Psoas muscle (tissue), 8 donors: ENCODE measurements around the gene BAD. TPM values are rescaled to one million over a fixed set of nuclear protein-coding genes. Genes with fewer than 3 reads are reported as not detected.

Source experiments
- ATAC-seq, 4 donors: fragments of 200-7000 bp; cut with Tn5 transposase; one replicate each; pipeline ENCODE4 v1.9.1; 2020; ENCODE audit warnings: moderate library complexity in 3 of 4, mild to moderate bottlenecking in 2 of 4
- DNase-seq, 2 donors: peaks; one replicate each; pipeline ENCODE4 v3.0.0-alpha.2; 2020
- H3K27ac ChIP-seq: fragments of 200-600 bp; one replicate; pipeline ENCODE4 v1.8.0; 2022
- H3K27me3 ChIP-seq, 3 donors: fragments of 200-600 bp in 1 of 3; one replicate each; pipeline versions ENCODE4 v1.6.1 to v1.8.0; 2013 to 2022; ENCODE audit warnings: low read length in 2 of 3, mild to moderate bottlenecking in 2 of 3, moderate library complexity in 1 of 3; ENCODE audit not compliant: insufficient read depth in 3 of 3
- H3K36me3 ChIP-seq, 2 donors: fragments of 200-600 bp in 1 of 2; one replicate each; pipeline versions ENCODE4 v1.6.1 to v1.8.0; 2013 to 2022; ENCODE audit warnings: low read depth in 1 of 2, mild to moderate bottlenecking in 1 of 2, moderate library complexity in 1 of 2; ENCODE audit not compliant: insufficient read depth in 1 of 2
- H3K4me1 ChIP-seq: fragments of 200-600 bp; one replicate; pipeline ENCODE4 v1.8.0; 2022
- H3K4me3 ChIP-seq: fragments of 200-600 bp; one replicate; pipeline ENCODE4 v1.8.0; 2022; ENCODE audit warnings: mild to moderate bottlenecking
- H3K9me3 ChIP-seq: fragments of 200-600 bp; one replicate; pipeline ENCODE4 v1.8.0; 2022
- CTCF ChIP-seq: fragments of 200-600 bp; IDR thresholded peaks from one replicate; pipeline ENCODE4 v1.8.0; 2022; ENCODE audit warnings: antibody characterized with exemption
- WGBS, 3 donors: extraction: QIAGEN DNeasy Blood & Tissue Kit; methylation state at CpG; one replicate each; pipeline versions ENCODE4 v1.1.6 to v1.1.7; 2013; 5-methylcytosine and 5-hydroxymethylcytosine counted together
- intact Hi-C, 2 donors: fragments of 100-400 bp; cut with DNase I; formaldehyde crosslinking; loops; one replicate each; pipeline versions ENCODE4 v1.11.0 to v1.14.2; 2022
- polyA plus RNA-seq, 3 donors: library from polyadenylated mRNA; stranded (reverse); fragments of 200-250 nt; gene quantifications; one replicate each; pipeline ENCODE4 v1.2.3, GENCODE V29; 2013
- total RNA-seq, 4 donors: library from RNA; stranded (reverse); fragmentation: NEBNext Ultra II Directional in 2 of 4; extraction: Animal tissue kit (Norgen Biotek cat#: 25700) in 2 of 4; gene quantifications; one replicate each; pipeline versions ENCODE4 v1.2.1 to v1.2.4, GENCODE V29; 2021 to 2023
- donor health status: healthy with polysubstance abuse.
- donor health status: DM: no; HTN: no; CAD: no; lungs with moderate emphysema.
- donor health status: Bipolar disorder and iron deficiency.
- donor health status: healthy.
- donor health status: DM: yes; HTN: yes; CAD: no.
- donor health status: DM: no; HTN: no; CAD: no.
- donor health status: DM: no; HTN: no; CAD: no.
- donor health status: DM: yes; HTN: yes; CAD: no.

The BAD gene
- total and polyA plus RNA-seq, 7 donors, result 27.7 to 135 (median 30.5) TPM

- no peak for TF ChIP-seq CTCF
- peaks cover 29% of the 10 kb centered on the region for H3K4me1 ChIP-seq
- H3K9me3 ChIP-seq, result no peaks in the 10 kb centered on the region
- WGBS, 3 donors, result 22 to 45% (median 25%) methylated on average over 5 of the region's 5 CpGs
- peak; percentile 58 to 83 for DNase-seq
- peaks cover 0 to 41% of the 10 kb centered on the region in 2 donors for H3K36me3 ChIP-seq
- no peaks in the 10 kb centered on the region for H3K27me3 ChIP-seq
- peak overlapping the region; percentile 6 for H3K27ac ChIP-seq
- ATAC-seq, result peak; percentile 30 to 63 (median 38)
- intact Hi-C loops, result loop anchor here in 1 of 2 donors (2.0 to 5.0 kb wide), 2 partner anchors 15 to 49 kb away; partner anchors contain the start of gene CATSPERZ
- peak overlapping the region; percentile 89 for H3K4me3 ChIP-seq
Measured at GRCh38 chr11:64253481-64253880, 31.0 kb downstream of the BAD start.

GRCh38 chr11:64253043-64253442, 31.4 kb downstream of the BAD start:
- peak overlapping the region; percentile 89 for H3K4me3 ChIP-seq
- no peaks in the 10 kb centered on the region for H3K27me3 ChIP-seq
- ATAC-seq (no peak), DNase-seq (peak in 1 of 2 donors; percentile 41)
- intact Hi-C loops, result loop anchor here in 1 of 2 donors (2.0 to 5.0 kb wide), 2 partner anchors 16 to 49 kb away; partner anchors contain the start of gene CATSPERZ
- peaks cover 32% of the 10 kb centered on the region for H3K4me1 ChIP-seq
- H3K36me3 ChIP-seq, result peaks cover 0 to 36% of the 10 kb centered on the region in 2 donors
- TF ChIP-seq CTCF, result no peak
- peak overlapping the region; percentile 6 for H3K27ac ChIP-seq
- WGBS, 3 donors, result 72 to 73% (median 73%) methylated on average over 8 of the region's 8 CpGs
- H3K9me3 ChIP-seq, result no peaks in the 10 kb centered on the region

- Histone ChIP-seq H3K27me3 (no peaks in the 10 kb centered on the region), H3K9me3 (no peaks in the 10 kb centered on the region), H3K36me3 (peaks cover 0 to 28% of the 10 kb centered on the region in 2 donors), H3K4me3 (peak overlapping the region; percentile 89), H3K4me1 (peaks cover 36% of the 10 kb centered on the region), H3K27ac (peak overlapping the region; percentile 75)
- WGBS, 3 donors, result 9 to 23% (median 10%) methylated on average over 22 to 23 of the region's 23 CpGs
- DNase-seq (peak; percentile 52 to 74), ATAC-seq (peak in 2 of 4 donors; percentile 17)
- intact Hi-C loops, result loop anchor here in 1 of 2 donors (2.0 to 5.0 kb wide), 2 partner anchors 17 to 50 kb away; partner anchors contain the start of gene CATSPERZ
- TF ChIP-seq CTCF, result no peak
Measured at GRCh38 chr11:64252003-64252872, 32.2 kb downstream of the BAD start.

GRCh38 chr11:64251753-64252002, 32.8 kb downstream of the BAD start:
- Histone ChIP-seq H3K4me3 (peak overlapping the region; percentile 89), H3K9me3 (no peaks in the 10 kb centered on the region), H3K36me3 (peaks cover 0 to 23% of the 10 kb centered on the region in 2 donors), H3K27ac (peak overlapping the region; percentile 75), H3K4me1 (peaks cover 36% of the 10 kb centered on the region), H3K27me3 (no peaks in the 10 kb centered on the region)
- ATAC-seq (no peak), DNase-seq (no peak)
- no peak for TF ChIP-seq CTCF
- intact Hi-C loops, result loop anchor here (2.0 to 5.0 kb wide), 2 partner anchors 17 to 51 kb away; partner anchors contain the start of gene CATSPERZ (in 1 of the 2)
- 0 to 1% (median 0%) methylated on average over 10 to 18 of the region's 18 CpGs for WGBS, 3 donors
